ENCODE data around the gene CCDC54. TPM values are rescaled to one million over a fixed set of nuclear protein-coding genes. Genes with fewer than 3 reads are reported as not detected.

CCDC54 gene
- total RNA-seq, 1 donor from 2014 or later = not detected

- no peak overlapping the region for H3K4me3 Mint-ChIP-seq
- DNase-seq = no peak
- intact Hi-C loops (cut with micrococcal nuclease) = no loop called here
- H3K4me1 Mint-ChIP-seq = no peaks in the 10 kb centered on the region
- H3K27me3 Mint-ChIP-seq = peaks cover 7% of the 10 kb centered on the region
- H3K36me3 Mint-ChIP-seq (ENCODE audit: low read depth) = no peaks in the 10 kb centered on the region
- H3K9me3 Mint-ChIP-seq = no peaks in the 10 kb centered on the region
- H3K27ac Mint-ChIP-seq = no peak overlapping the region
Measured at GRCh38 chr3:107404727-107405469, 27.7 kb downstream of the CCDC54 start.

DNA sequence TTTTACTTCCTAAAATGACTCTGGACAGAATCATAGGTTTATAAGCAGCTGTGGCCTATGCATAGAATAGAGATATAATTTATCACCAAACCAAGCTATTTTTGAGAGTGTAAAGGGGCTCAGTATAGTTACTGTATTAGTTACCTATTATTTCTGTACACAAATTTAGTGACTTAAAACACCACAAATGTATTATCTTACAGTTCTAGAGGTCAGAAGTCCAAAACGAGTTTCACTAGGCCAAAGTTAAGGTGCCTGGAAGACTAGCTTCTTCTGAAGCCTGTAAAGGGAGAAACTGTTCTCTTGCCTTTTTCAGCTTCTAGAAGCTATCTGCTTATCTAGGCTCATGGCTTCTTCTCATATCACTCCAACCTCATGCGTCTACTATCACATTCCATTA lies 30.1 kb downstream of the CCDC54 start:
- Mint-ChIP-seq H3K4me3 (no peak overlapping the region), H3K4me1 (no peaks in the 10 kb centered on the region), H3K27me3 (peaks cover 7% of the 10 kb centered on the region), H3K9me3 (peaks cover 6% of the 10 kb centered on the region), H3K27ac (no peak overlapping the region), H3K36me3 (ENCODE audit: low read depth) (no peaks in the 10 kb centered on the region)
- intact Hi-C loops (cut with micrococcal nuclease) = no loop called here
- DNase-seq = no peak

DNA sequence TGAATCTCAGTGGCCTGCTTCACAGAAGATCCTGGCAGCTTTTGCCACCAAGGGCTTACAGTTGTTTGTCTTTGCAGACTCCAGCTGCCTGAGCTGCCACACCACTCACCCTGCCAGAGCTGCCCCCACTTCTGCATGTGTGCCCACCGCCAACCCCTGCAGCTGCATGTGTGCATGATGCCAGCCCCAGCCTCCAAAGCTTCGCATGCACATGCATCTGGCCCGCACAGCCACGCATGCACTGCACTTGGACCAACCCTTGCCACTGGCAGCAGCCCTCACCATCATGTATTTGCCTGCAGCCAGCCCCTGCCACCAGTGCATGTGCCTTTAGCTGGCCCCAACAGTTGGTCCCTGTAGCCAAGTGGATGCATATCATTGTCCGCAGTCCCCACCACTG lies 31.3 kb downstream of the CCDC54 start:
- H3K4me1 Mint-ChIP-seq = peaks cover 1% of the 10 kb centered on the region
- intact Hi-C loops (cut with micrococcal nuclease) = no loop called here
- H3K27ac Mint-ChIP-seq = no peak overlapping the region
- no peak overlapping the region for H3K4me3 Mint-ChIP-seq
- H3K27me3 Mint-ChIP-seq = peaks cover 7% of the 10 kb centered on the region
- peaks cover 6% of the 10 kb centered on the region for H3K9me3 Mint-ChIP-seq
- DNase-seq = no peak
- no peaks in the 10 kb centered on the region for H3K36me3 Mint-ChIP-seq (ENCODE audit: low read depth)

DNA sequence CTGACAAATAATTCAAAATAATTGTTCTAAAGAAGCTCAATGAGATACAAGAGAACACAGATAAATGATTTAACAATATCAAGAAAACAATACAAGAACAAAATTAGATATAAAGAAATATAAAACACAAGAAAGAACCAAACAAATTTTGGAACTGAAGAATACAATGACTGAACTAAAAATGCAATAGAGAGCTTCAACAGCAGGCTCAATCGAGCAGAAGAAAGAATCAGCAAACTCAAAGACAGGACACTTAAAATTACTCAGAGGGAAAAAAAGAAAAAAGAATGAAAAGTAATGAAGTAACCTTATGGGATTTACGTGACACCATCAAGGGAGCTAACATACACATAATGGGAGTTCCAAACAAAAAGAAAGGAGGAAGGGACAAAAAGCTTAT lies 32.1 kb downstream of the CCDC54 start:
- peaks cover 2% of the 10 kb centered on the region for H3K36me3 Mint-ChIP-seq (ENCODE audit: low read depth)
- peaks cover 6% of the 10 kb centered on the region for H3K4me1 Mint-ChIP-seq
- intact Hi-C loops (cut with micrococcal nuclease) = no loop called here
- H3K4me3 Mint-ChIP-seq = no peak overlapping the region
- H3K27me3 Mint-ChIP-seq = peaks cover 7% of the 10 kb centered on the region
- H3K27ac Mint-ChIP-seq = no peak overlapping the region
- no peak for DNase-seq
- H3K9me3 Mint-ChIP-seq = peaks cover 6% of the 10 kb centered on the region

- Mint-ChIP-seq H3K4me3 (no peak overlapping the region), H3K36me3 (ENCODE audit: low read depth) (peaks cover 2% of the 10 kb centered on the region), H3K27ac (no peak overlapping the region), H3K27me3 (no peaks in the 10 kb centered on the region), H3K4me1 (peaks cover 9% of the 10 kb centered on the region), H3K9me3 (peaks cover 6% of the 10 kb centered on the region)
- DNase-seq = no peak
- intact Hi-C loops (cut with micrococcal nuclease) = no loop called here
Measured at GRCh38 chr3:107410606-107411005, 33.4 kb downstream of the CCDC54 start.

DNA sequence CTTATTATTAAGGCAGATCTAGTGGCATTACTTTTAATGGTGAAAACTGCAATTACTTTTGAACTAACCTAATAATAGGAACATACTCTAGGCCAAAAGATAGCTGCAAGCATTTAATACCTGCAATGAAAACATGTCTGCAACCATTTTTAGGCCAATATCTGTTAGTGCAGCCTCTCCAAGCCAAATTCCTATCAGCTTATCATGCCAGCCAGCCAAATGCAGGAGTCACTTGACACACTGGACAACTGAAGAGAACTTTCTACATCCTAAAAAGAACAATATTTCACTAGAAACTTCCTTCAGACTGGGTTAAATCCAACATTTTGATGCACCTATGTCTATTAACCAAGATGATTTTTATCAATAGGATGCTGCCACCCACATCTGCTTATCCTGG lies 33.8 kb downstream of the CCDC54 start:
- Mint-ChIP-seq H3K9me3 (peaks cover 6% of the 10 kb centered on the region), H3K27ac (no peak overlapping the region), H3K4me1 (peaks cover 9% of the 10 kb centered on the region), H3K36me3 (ENCODE audit: low read depth) (peaks cover 2% of the 10 kb centered on the region), H3K27me3 (no peaks in the 10 kb centered on the region), H3K4me3 (no peak overlapping the region)
- intact Hi-C loops (cut with micrococcal nuclease) = no loop called here
- DNase-seq = no peak

- peaks cover 2% of the 10 kb centered on the region for H3K36me3 Mint-ChIP-seq (ENCODE audit: low read depth)
- no peaks in the 10 kb centered on the region for H3K27me3 Mint-ChIP-seq
Measured at GRCh38 chr3:107411779-107412178, 34.5 kb downstream of the CCDC54 start.

GRCh38 chr3:107412376-107412775 lies 35.1 kb downstream of the CCDC54 start:
- DNase-seq = no peak
- H3K27me3 Mint-ChIP-seq = peaks cover 3% of the 10 kb centered on the region
- peaks cover 11% of the 10 kb centered on the region for H3K4me1 Mint-ChIP-seq
- no peak overlapping the region for H3K27ac Mint-ChIP-seq
- H3K9me3 Mint-ChIP-seq = peaks cover 6% of the 10 kb centered on the region
- intact Hi-C loops (cut with micrococcal nuclease) = no loop called here
- H3K4me3 Mint-ChIP-seq = no peak overlapping the region
- H3K36me3 Mint-ChIP-seq (ENCODE audit: low read depth) = peaks cover 2% of the 10 kb centered on the region

More at GRCh38 chr3:107411779-107412178, 34.5 kb downstream of the CCDC54 start:
- peaks cover 11% of the 10 kb centered on the region for H3K4me1 Mint-ChIP-seq
- H3K9me3 Mint-ChIP-seq = peaks cover 6% of the 10 kb centered on the region
- no peak overlapping the region for H3K27ac Mint-ChIP-seq
- intact Hi-C loops (cut with micrococcal nuclease) = no loop called here
- no peak overlapping the region for H3K4me3 Mint-ChIP-seq
- no peak for DNase-seq

DNA sequence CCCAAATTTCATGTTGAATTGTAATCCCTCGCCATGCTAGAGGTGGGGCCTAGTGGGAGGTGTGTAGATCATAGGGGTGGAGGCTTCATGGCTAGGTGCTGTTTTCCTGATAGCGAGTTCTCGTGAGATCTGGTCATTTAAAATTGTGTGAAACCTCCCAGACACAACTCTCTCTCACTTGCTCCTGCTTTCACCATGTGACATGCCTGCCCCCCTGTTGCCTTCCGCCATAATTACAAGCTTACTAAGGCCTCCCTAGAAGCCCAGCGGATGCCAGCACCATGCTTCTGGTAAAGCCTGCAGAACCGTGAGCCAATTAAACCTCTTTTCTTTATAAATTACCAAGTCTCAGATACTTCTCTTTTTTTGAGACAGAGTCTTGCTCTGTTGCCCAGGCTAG lies 36.0 kb downstream of the CCDC54 start:
- H3K27ac Mint-ChIP-seq = no peak overlapping the region

GRCh38 chr3:107414325-107414964 lies 37.2 kb downstream of the CCDC54 start:
- Mint-ChIP-seq H3K27me3 (peaks cover 9% of the 10 kb centered on the region), H3K27ac (no peak overlapping the region), H3K4me1 (peaks cover 11% of the 10 kb centered on the region), H3K36me3 (ENCODE audit: low read depth) (peaks cover 2% of the 10 kb centered on the region), H3K4me3 (no peak overlapping the region), H3K9me3 (peaks cover 6% of the 10 kb centered on the region)
- no peak for DNase-seq
- intact Hi-C loops (cut with micrococcal nuclease) = loop anchor here (2.0 kb wide), 1 partner anchor 16 kb away; no protein-coding TSS in a partner anchor

More for the DNA sequence above, 36.0 kb downstream of the CCDC54 start:
- H3K36me3 Mint-ChIP-seq (ENCODE audit: low read depth) = peaks cover 2% of the 10 kb centered on the region
- intact Hi-C loops (cut with micrococcal nuclease) = no loop called here
- H3K4me3 Mint-ChIP-seq = no peak overlapping the region
- H3K9me3 Mint-ChIP-seq = peaks cover 6% of the 10 kb centered on the region
- H3K27me3 Mint-ChIP-seq = peaks cover 7% of the 10 kb centered on the region
- H3K4me1 Mint-ChIP-seq = peaks cover 11% of the 10 kb centered on the region
- no peak for DNase-seq

GRCh38 chr3:107416138-107416537 lies 38.9 kb downstream of the CCDC54 start:
- H3K9me3 Mint-ChIP-seq = no peaks in the 10 kb centered on the region
- DNase-seq = no peak
- no peak overlapping the region for H3K27ac Mint-ChIP-seq
- intact Hi-C loops (cut with micrococcal nuclease) = no loop called here
- H3K27me3 Mint-ChIP-seq = peaks cover 18% of the 10 kb centered on the region
- H3K4me3 Mint-ChIP-seq = no peak overlapping the region
- H3K36me3 Mint-ChIP-seq (ENCODE audit: low read depth) = peaks cover 2% of the 10 kb centered on the region
- H3K4me1 Mint-ChIP-seq = peaks cover 13% of the 10 kb centered on the region

DNA sequence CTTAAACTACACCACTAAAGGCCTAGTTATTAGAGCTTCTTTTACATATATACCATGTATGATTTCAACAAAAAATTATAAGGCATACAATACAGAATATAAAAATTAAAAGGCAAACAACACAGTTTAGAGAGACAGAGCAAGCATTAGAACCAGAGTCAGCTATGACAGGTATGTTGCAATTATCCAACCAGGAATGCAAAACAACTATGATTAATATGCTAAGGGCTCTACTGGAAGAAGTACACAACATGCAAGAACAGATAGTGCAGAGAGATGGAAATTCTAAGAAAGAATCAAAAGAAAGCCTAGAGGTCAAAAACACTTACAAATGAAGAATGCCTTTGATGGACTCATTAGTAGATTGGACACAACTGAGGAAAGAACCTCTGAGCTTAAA lies 39.6 kb downstream of the CCDC54 start:
- Mint-ChIP-seq H3K4me3 (no peak overlapping the region), H3K27ac (no peak overlapping the region)
- no peak for DNase-seq

GRCh38 chr3:107421170-107421792 lies 44.0 kb downstream of the CCDC54 start:
- intact Hi-C loops (cut with micrococcal nuclease) = loop anchor here (1.0 kb wide), 3 partner anchors 9 to 185 kb away; no protein-coding TSS in a partner anchor
- Mint-ChIP-seq H3K27me3 (peaks cover 37% of the 10 kb centered on the region), H3K36me3 (ENCODE audit: low read depth) (no peaks in the 10 kb centered on the region), H3K27ac (no peak overlapping the region), H3K9me3 (no peaks in the 10 kb centered on the region), H3K4me1 (peaks cover 2% of the 10 kb centered on the region), H3K4me3 (peak overlapping the region; percentile 50)
- peak; percentile 78 for DNase-seq

More for the DNA sequence above, 39.6 kb downstream of the CCDC54 start:
- Mint-ChIP-seq H3K27me3 (peaks cover 22% of the 10 kb centered on the region), H3K36me3 (ENCODE audit: low read depth) (peaks cover 2% of the 10 kb centered on the region), H3K9me3 (no peaks in the 10 kb centered on the region), H3K4me1 (peaks cover 13% of the 10 kb centered on the region)
- intact Hi-C loops (cut with micrococcal nuclease) = no loop called here

DNA sequence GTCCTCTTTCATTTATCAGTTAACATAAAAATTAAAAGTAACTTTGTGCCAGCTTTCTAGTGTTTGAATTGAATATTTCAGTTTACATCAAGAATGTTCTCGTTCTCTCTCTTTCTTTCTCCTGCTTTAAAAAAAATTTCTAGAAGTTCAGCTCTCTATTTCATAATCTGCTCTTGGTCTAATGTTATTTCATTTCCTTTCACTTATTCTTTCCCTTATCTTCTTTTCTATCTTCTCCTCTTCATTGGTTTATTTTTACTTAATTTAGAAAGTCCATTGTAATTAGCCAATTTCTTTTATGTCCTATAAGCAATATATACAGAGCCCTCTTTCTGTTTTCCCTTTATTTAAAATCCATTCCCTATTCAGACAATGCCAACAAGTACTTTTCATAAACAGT lies 44.6 kb downstream of the CCDC54 start:
- no peak for DNase-seq
- H3K27ac Mint-ChIP-seq = no peak overlapping the region
- no peak overlapping the region for H3K4me3 Mint-ChIP-seq
- peaks cover 2% of the 10 kb centered on the region for H3K4me1 Mint-ChIP-seq
- intact Hi-C loops (cut with micrococcal nuclease) = loop anchor here (1.0 kb wide), 3 partner anchors 8 to 186 kb away; no protein-coding TSS in a partner anchor
- H3K9me3 Mint-ChIP-seq = no peaks in the 10 kb centered on the region
- H3K36me3 Mint-ChIP-seq (ENCODE audit: low read depth) = no peaks in the 10 kb centered on the region
- peaks cover 39% of the 10 kb centered on the region for H3K27me3 Mint-ChIP-seq

Measured in activated CD4-positive, alpha-beta T cell treated with anti-CD3 and anti-CD28 coated beads, Interleukin-2, amount 10 ng/mL, durations not matched to agents 24 days and 14 days (primary cell).